Small intestine (tissue), 7 donors: Measurements from ENCODE around the gene TGM2. TPM values are rescaled to one million over a fixed set of nuclear protein-coding genes. Genes with fewer than 3 reads are reported as not detected.

Experiments used
- DNase-seq, 2 donors: peaks; one replicate each; pipeline versions ENCODE4 v3.0.0 to v3.0.0-alpha.2; 2013
- FAIRE-seq: peaks from 2 replicates; lab custom pipeline; 2012; peaks lifted over from hg19 to GRCh38; lab: Jason Lieb, UNC
- H3K27ac ChIP-seq, 3 donors: one replicate each; pipeline ENCODE4 v1.5.1; 2013; ENCODE audit warnings: low read length in 2 of 3, mild to moderate bottlenecking in 2 of 3, control low read depth in 1 of 3, inconsistent platforms in 1 of 3, low read depth in 1 of 3, moderate library complexity in 1 of 3
- H3K27me3 ChIP-seq, 3 donors: one replicate each; pipeline ENCODE4 v1.6.1; 2013; ENCODE audit warnings: low read length in 3 of 3, inconsistent platforms in 1 of 3; ENCODE audit not compliant: control insufficient read depth in 3 of 3, insufficient read depth in 3 of 3
- H3K36me3 ChIP-seq, 3 donors: one replicate each; pipeline ENCODE4 v1.6.1; 2013; ENCODE audit warnings: low read length in 3 of 3, inconsistent platforms in 1 of 3, low read depth in 1 of 3, mild to moderate bottlenecking in 1 of 3, moderate library complexity in 1 of 3; ENCODE audit not compliant: control insufficient read depth in 3 of 3, insufficient read depth in 2 of 3
- H3K4me1 ChIP-seq, 3 donors: one replicate each; pipeline ENCODE4 v1.6.1; 2013; ENCODE audit warnings: low read length in 2 of 3, inconsistent platforms in 1 of 3, low read depth in 1 of 3, mild to moderate bottlenecking in 1 of 3, moderate library complexity in 1 of 3; ENCODE audit not compliant: control insufficient read depth in 3 of 3, insufficient read depth in 2 of 3
- H3K4me3 ChIP-seq, 3 donors: one replicate each; pipeline ENCODE4 v1.5.1; 2013; ENCODE audit warnings: low read length in 3 of 3, control low read depth in 1 of 3, inconsistent platforms in 1 of 3, low read depth in 1 of 3, mild to moderate bottlenecking in 1 of 3, moderate library complexity in 1 of 3
- H3K9me3 ChIP-seq, 2 donors: one replicate each; pipeline ENCODE4 v1.6.1; 2013; ENCODE audit warnings: low read depth in 1 of 2, low read length in 1 of 2; ENCODE audit not compliant: control insufficient read depth in 2 of 2, insufficient read depth in 1 of 2
- WGBS, 3 donors: extraction: QIAGEN DNeasy Blood & Tissue Kit; methylation state at CpG; one replicate each; pipeline ENCODE4 v1.1.7; 2013; 5-methylcytosine and 5-hydroxymethylcytosine counted together
- polyA plus RNA-seq, 4 donors: library from polyadenylated mRNA; stranded (reverse) in 3 of 4; unstranded in 1 of 4; fragments of 200-250 nt in 3 of 4; fragments of 120-200 nt in 1 of 4; gene quantifications; one replicate each; pipeline versions ENCODE4 v1.2.1 to v1.2.3, GENCODE V29; 2013
- donor health status: healthy with polysubstance abuse.
- donor health status: control.
- donor health status: control.
- donor health status: Bipolar disorder and iron deficiency.
- donor health status: healthy.

The TGM2 gene
- polyA plus RNA-seq, 4 donors, result 19.7 to 332 (median 59.1) TPM

- no peaks in the 10 kb centered on the region for H3K4me1 ChIP-seq
- no peak for FAIRE-seq
- H3K27me3 ChIP-seq, result no peaks in the 10 kb centered on the region
- no peak for DNase-seq
- H3K27ac ChIP-seq, result no peak overlapping the region
- 74 to 87% (median 82%) methylated on average over 8 of the region's 8 CpGs for WGBS, 3 donors
- H3K36me3 ChIP-seq, result no peaks in the 10 kb centered on the region
- no peak overlapping the region for H3K4me3 ChIP-seq
- no peaks in the 10 kb centered on the region for H3K9me3 ChIP-seq
Observed at GRCh38 chr20:38202982-38203293, 37.9 kb upstream of the TGM2 start.

GRCh38 chr20:38202153-38202981 is 37.3 kb upstream of the TGM2 start:
- WGBS, 3 donors, result 76 to 85% (median 78%) methylated on average over 12 of the region's 12 CpGs
- no peaks in the 10 kb centered on the region for H3K36me3 ChIP-seq
- DNase-seq (no peak), FAIRE-seq (no peak)
- H3K9me3 ChIP-seq, result no peaks in the 10 kb centered on the region
- no peaks in the 10 kb centered on the region for H3K4me1 ChIP-seq
- H3K27ac ChIP-seq, result no peak overlapping the region
- H3K4me3 ChIP-seq, result no peak overlapping the region
- no peaks in the 10 kb centered on the region for H3K27me3 ChIP-seq

GRCh38 chr20:38201356-38201755 is 36.3 kb upstream of the TGM2 start:
- Histone ChIP-seq H3K36me3 (no peaks in the 10 kb centered on the region), H3K4me1 (no peaks in the 10 kb centered on the region), H3K27me3 (no peaks in the 10 kb centered on the region), H3K27ac (no peak overlapping the region), H3K9me3 (no peaks in the 10 kb centered on the region), H3K4me3 (no peak overlapping the region)
- WGBS, 3 donors, result 73 to 78% (median 77%) methylated on average over 6 of the region's 6 CpGs
- DNase-seq (no peak), FAIRE-seq (no peak)

GRCh38 chr20:38200646-38201045 is 35.6 kb upstream of the TGM2 start:
- FAIRE-seq (no peak), DNase-seq (no peak)
- Histone ChIP-seq H3K4me3 (no peak overlapping the region), H3K9me3 (no peaks in the 10 kb centered on the region), H3K36me3 (no peaks in the 10 kb centered on the region), H3K27me3 (peaks cover 0 to 1% (median 0%) of the 10 kb centered on the region in 3 donors), H3K4me1 (no peaks in the 10 kb centered on the region), H3K27ac (no peak overlapping the region)
- 54 to 74% (median 55%) methylated on average over 3 of the region's 3 CpGs for WGBS, 3 donors

- no peak overlapping the region for H3K4me3 ChIP-seq
- peaks cover 0 to 4% (median 0%) of the 10 kb centered on the region in 3 donors for H3K27me3 ChIP-seq
- H3K4me1 ChIP-seq, result no peaks in the 10 kb centered on the region
- H3K27ac ChIP-seq, result no peak overlapping the region
- 77 to 88% (median 85%) methylated on average over 14 of the region's 14 CpGs for WGBS, 3 donors
- DNase-seq, result no peak
- H3K36me3 ChIP-seq, result no peaks in the 10 kb centered on the region
- no peak for FAIRE-seq
- H3K9me3 ChIP-seq, result no peaks in the 10 kb centered on the region
Observed at GRCh38 chr20:38199501-38200390, 34.7 kb upstream of the TGM2 start.

- Histone ChIP-seq H3K27me3 (peaks cover 0 to 4% (median 0%) of the 10 kb centered on the region in 3 donors), H3K9me3 (no peaks in the 10 kb centered on the region), H3K4me3 (no peak overlapping the region), H3K36me3 (no peaks in the 10 kb centered on the region), H3K27ac (no peak overlapping the region), H3K4me1 (no peaks in the 10 kb centered on the region)
- FAIRE-seq (no peak), DNase-seq (no peak)
- 60 to 73% (median 71%) methylated on average over 8 of the region's 8 CpGs for whole genome bisulfite sequencing, 3 donors
Observed at GRCh38 chr20:38198238-38198861, 33.3 kb upstream of the TGM2 start.

- no peak for DNase-seq
- H3K36me3 ChIP-seq, result no peaks in the 10 kb centered on the region
- no peaks in the 10 kb centered on the region for H3K9me3 ChIP-seq
- peaks cover 0 to 4% (median 0%) of the 10 kb centered on the region in 3 donors for H3K27me3 ChIP-seq
- no peak overlapping the region for H3K4me3 ChIP-seq
- FAIRE-seq, result no peak
- WGBS, 3 donors, result 81 to 89% (median 83%) methylated on average over 1 of the region's 1 CpG
- no peaks in the 10 kb centered on the region for H3K4me1 ChIP-seq
- no peak overlapping the region for H3K27ac ChIP-seq
Observed at GRCh38 chr20:38197619-38198018, 32.5 kb upstream of the TGM2 start.

- Histone ChIP-seq H3K4me1 (no peaks in the 10 kb centered on the region), H3K9me3 (no peaks in the 10 kb centered on the region), H3K36me3 (no peaks in the 10 kb centered on the region), H3K27me3 (peaks cover 0 to 4% (median 0%) of the 10 kb centered on the region in 3 donors), H3K27ac (no peak overlapping the region), H3K4me3 (no peak overlapping the region)
- FAIRE-seq (no peak), DNase-seq (no peak)
- 69 to 77% (median 73%) methylated on average over 5 of the region's 5 CpGs for WGBS, 3 donors
Observed at GRCh38 chr20:38197217-38197616, 32.1 kb upstream of the TGM2 start.
